ENCODE results near the gene WDR27.
"Not testable (repeated sequence)": the region's sequence is repeated elsewhere in the genome, so short reads cannot be mapped to it uniquely, and the experiment has no call there.

WDR27 gene

DNA sequence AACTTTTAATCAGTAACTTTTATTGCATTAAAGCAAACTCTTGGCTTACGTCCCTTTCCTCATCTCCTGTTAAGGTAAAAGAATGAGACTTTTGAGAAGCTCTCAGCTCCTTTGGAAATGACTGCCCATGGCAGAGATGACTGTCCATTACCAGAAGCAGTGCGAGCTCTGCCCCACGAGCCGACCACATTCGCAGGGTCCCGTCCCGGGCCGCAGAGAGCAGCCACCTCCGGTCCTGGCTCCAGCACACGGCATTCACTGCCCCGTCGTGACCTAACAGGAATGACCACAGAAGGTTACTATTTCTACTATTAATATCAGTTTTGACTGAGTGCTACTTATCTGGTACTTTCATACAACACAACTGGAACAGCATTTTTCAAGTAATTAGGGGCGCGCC, 63.4 kb downstream of the WDR27 start:
- DNase-seq: no peak

DNA sequence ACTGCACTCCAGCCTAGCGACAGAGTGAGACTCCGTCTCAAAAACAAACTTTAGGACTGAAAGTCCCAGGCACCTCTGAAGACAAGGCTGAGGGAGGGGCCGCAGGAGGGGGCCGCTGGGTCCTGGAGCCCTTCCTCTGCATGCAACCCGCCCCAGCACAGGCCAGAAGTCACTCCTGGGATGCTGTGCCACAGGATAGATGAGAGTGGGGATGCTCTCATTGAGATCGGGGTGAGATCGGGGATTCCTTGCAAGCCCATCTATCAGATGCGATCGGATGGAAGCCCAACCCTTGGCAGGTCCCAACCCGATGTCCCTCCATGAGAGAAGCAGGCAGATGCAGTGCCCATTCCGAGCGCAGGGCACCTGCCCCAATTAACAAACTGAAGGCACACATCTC, 66.5 kb downstream of the WDR27 start:
- no peak for DNase-seq

DNA sequence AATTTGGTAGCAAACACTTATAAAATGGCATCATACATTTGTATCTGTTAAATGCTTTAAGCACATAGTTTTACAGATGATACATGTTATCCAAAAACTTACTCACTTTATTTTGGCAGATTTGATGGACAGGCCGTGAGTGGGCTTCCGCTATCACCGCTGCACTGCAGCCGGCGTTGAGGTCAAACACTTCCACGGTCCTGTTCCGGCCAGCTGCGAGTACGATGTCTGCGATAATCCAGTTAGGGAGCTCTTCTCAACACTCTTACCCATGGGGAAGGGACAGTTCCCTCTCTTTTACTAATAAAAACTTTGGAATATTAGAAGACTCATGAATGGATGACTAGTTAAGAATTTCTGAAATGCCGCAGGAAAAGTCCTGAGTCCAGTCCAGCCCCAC, 69.0 kb downstream of the WDR27 start:
- no peak for DNase-seq

DNA sequence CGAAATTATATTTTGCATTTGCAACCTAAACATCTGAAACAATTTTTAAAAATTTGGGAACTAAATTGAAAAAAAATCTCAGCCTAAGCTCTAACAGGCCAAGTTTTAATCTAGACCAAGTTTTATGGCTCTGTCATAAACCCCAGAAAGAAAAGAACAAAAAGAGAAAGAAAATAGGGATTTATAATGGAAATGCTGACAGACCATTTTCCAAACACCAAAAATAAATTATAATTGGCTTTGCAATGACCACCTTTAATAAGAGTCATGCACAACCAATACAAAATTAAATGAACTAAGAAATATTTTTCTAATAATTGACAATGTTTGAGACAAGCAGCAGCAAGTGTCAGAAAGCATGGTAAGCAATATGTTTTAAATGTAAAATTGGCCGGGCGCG, 72.6 kb downstream of the WDR27 start:
- DNase-seq: no peak

DNA sequence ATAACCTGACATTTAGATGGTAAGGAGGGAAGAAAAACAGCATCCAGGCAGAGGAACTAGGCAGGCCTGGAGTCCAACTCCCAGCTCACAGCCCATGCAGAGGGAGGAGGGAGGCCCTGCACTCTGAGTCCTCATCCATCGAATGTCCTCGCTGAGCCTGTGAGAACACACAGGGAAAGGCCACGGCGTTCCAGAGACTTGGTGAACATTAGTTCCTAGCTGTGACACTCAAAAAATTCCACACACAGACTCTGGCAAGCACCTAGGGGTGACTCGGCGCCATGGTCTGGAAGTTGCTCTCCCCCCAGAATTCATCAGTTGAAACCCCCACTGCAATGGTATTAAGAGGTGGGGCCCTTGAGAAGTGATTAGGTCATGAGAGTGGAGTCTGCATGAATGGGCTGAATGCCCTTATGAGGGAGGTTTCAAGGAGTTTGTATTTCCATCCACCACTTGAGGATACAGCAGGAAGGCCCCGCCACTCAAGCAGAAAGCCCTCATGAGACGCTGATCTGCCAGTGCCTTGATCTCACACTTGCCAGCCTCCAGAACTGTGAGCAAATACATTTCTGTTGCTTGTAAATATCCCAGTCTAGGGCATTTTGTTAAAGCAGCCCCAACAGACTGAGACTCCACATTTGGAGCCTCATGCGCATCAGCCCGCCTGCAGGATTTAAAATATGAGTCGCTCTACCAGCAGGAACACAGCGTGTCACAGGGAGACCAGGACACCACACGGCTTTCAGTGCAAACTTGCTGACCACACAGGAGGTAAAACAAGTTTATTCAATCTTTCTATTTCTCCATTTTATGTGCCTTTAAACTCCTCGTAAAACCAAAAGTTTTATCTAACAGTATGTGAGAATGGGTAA, 73.9 kb downstream of the WDR27 start:
- no peak for DNase-seq

DNA sequence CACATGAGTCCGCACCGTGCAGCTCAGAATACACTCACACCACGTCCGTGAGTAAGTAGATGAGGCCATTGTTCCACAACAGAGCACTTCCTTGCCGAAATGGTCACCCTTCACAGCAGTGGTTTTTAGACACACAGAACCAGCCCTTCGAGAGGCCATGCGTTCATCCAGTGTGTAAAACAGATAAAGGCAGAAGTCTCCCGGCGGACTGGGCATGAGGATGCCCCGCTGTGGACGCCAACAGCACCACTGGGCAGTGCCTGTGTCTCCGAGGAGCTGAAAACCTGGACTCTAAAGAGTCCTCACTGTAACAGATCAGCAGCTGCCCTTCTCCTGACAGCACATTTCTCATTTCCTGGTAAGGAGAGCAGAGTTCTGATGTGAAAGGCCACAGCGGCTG, 75.2 kb downstream of the WDR27 start:
- DNase-seq: no peak

DNA sequence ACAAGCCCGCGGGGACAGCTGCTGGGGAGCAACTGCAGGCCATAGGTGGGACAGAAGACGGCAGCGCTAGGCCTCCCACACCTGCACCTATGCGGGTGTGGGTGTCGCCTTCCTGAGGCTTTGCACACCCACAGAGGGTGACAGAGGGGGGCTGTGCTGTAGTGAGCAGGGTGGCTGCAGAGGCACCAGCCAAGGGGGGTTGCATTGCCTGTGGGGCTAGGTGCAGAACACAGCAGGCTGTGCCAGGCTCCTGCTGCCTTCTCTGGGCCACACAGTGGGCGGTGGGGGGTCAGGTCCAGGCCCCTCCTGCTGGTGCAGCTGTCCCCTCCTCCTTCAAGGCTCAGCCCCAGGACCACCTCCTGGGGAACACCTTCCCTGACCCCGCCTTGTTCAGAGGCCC, 75.7 kb downstream of the WDR27 start:
- no peak for DNase-seq

DNA sequence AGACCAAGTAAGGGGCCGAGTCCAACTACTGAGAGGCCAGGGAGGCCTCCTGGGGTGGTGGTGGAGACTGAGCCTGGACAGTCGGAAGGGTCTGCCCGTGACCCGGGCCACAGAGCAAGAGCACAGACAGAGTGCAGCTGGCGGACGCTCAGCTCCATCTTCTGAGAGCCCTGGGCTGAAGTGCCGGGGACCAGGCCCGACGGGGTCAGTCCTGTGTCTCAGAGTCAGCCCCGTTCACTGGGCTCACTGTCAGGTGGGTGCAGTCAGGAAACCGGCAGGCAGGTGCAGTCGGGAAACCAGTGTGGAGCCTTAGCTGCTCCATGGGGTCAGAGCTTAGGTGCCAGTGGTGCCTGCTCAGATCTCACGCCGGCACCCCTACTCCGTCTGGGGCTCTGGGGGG, 76.5 kb downstream of the WDR27 start:
- DNase-seq: no peak

DNA sequence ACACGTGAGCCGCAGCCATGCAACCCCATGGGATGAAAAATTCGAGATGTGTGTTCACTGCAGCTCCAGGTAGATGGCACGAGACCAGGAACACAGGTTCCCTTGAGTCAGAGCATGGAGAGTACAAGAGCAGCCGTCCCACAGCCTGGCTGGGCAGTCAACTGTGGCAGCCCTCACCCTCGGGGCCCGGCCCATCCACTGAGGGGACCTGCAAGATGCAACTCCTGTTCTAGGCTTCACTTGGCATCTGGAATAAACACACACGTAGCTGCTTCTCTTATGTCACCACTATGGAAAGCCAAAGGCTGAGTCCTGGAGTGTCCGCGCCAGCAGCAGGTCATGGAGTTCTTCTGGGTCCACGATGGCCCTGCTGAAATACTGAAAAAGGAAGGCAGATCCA, 77.0 kb downstream of the WDR27 start:
- DNase-seq: no peak

DNA sequence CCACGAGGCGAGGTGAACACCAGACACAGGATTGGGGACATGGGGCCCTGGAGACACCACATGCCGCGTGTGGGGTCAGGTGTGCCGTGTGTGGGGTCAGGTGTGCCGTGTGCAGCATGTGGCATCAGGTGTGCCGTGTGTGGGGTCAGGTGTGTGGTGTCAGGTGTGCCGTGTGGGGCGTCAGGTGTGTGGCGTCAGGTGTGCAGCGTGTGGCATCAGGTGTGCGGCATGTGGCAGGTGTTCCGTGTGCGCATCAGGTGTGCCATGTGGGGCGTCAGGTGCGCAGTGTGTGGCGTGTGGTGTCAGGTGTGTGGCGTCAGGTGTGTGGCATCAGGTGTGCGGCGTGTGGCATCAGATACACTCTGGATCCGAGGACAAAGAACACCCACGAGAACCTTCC, 77.9 kb downstream of the WDR27 start:
- no peak for DNase-seq

DNA sequence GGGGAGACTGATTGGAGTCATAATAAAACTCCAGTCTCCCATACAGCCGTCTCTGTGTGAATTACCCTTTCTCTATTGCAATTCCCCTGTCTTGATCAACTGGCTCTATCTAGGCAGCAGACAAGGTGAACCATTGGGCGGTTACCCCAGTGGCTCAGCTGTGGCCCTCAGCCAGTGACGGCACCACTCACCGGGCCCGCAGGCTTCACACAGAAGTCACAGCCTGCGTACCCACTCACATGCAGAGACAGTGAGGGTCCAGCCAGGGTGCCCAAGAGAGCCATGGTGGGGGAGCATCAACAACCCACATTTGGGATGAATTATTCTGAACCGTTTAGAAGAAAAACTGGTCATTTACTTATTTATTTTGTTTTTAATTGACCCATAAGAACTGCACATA, 78.5 kb downstream of the WDR27 start:
- no peak for DNase-seq

DNA sequence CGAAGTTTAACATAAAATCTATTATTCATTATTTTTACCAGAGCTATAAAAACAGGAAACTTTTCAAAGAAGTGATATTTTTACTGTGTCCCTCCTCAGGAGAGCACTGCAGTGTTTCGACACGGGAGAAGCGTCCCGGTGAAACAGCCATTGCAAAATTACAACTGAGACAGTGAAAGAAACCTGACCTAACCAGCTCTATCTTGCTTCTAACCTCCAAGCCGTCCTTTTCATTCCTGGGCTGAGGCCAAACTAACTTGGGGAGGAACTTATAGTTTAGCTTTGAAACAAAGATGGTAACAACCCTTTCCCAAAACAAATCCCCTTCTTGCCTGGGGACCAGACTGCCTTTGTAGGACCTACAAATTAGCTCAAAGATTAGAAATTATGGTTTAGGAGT, 79.2 kb downstream of the WDR27 start:
- no peak for DNase-seq

DNA sequence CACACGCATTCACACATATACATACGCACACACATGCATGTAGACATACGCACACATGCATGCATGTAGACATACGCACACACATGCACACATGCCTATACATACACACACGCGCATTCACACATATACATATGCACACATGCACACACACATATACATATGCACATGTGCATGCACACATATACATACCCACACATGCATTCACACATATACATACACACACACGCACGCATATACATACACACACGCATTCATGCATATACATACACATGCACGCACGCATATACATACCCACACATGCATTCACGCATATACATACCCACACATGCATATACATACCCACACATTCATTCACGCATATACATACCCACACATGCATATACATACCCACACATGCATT, 80.5 kb downstream of the WDR27 start:
- DNase-seq: no peak

DNA sequence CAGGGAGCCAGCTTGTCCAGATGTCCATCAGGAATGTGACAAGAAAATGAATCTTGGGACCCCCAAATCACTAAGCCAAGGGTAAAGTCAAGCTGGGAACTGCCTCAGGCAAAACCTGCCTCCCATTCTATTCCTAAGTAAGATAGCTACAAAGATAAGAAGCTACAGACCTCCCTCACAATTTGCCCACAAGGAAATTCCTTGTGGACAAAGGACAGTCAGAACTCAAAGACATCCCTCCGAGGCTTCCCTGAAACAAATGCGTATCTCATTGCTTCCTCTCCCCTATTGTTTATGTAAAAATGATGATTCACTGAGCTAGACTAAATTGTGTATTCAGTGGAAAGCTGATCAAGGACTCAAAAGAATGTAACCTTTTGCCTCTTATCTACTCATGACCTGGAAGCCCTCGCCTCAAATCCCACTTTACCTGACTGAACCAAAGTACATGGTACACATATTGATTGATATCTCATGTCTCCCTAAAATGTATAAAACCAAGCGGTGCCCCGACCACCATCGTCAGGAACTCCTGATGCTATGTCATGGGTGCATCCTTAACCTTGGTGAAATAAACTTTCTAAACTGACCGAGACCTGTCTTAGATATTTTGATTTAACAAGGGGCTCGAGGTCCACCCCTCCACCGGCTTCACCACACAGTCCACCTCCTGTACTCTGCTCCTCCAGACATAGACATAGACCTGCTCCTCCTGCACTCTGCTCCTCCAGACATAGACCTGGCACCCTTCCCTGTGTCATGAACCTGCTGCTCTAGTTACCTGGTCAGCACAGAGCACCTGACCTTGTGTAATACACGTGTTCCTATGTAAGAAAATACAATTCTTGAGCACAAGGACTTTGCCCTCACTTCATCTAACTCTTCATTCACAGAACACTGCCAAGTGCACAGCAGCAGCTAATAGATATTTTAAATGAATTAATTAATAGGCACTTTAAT, 81.4 kb downstream of the WDR27 start:
- no peak for DNase-seq

DNA sequence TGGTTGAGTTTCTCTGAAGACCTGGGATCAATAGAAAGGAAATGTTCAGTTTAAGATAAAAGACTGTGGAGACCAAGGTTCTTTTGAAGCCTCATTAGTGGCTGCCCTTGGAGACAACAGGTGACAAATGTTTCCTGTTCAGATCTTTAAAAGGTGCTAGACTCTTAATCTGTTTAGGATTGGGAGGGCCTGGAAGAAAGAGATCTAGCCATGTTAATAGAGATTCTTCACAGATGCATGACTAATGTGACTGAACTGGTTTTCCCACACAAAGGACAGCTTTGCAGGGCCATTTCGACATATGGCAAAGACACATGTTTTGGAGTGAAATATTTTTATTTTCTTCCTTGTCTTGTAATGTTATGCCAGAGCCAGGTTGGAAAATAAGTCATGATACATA, 82.2 kb downstream of the WDR27 start:
- no peak for DNase-seq

DNA sequence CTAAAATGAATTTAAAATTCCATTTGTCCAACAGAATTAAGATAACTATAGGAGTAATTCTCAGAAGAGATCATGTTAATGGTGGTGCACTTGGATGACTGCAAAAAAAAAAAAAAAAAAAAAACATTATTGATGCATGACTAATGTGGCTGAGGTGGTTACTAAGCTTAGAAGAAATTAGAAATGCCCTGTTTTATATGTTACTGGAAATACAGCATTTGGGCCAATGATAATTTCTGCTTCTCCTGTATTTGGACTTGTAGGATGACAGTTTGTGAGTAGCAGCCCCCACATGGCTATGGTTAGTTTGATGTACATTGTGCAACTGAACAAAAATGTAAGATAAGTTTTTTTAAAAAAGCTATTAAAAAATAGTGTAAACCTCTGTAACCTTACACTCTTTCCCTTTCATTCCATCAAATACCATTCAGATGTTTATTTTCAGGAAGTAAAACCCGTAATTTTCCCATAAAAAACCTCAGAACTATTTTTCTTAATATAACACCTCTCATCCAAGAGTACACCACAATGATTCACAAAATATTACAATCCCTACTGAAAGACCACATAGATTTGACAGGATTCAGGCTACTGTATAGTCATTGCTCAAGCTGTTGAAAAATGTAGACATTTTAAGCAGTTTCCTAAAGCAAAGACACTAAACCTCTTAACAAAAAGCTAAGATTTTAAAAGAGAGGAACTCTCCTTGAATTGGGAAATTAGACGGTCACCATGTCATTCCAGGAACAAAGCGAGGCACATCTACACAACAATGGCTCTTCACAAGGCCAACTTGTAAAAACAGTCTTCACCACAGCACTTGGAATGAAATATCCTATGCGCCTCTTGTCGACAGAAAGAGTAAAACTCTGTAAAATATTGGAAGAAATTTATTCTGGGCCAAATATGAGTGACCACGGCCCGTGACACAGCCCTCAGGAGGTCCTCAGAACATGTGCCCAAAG, 83.0 kb downstream of the WDR27 start:
- no peak for DNase-seq

DNA sequence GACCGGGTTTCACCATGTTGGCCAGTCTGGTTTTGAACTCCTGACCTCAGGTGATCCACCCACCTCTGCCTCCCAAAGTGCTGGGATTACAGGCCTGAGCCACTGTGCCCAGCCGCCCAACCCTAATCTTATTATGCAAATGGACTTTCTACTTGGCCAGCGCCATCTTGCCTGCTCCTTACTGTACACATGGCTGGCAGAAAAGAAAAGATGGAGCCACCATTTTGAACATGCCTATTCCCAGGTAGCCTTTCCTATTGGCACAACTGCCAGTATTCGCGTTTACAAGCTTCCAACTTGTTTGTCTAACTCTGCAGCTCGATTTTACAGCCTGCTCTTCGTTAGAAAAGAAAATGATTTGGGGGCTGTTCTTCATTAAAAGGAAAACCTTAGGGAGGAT, 84.3 kb downstream of the WDR27 start:
- DNase-seq: no peak

DNA sequence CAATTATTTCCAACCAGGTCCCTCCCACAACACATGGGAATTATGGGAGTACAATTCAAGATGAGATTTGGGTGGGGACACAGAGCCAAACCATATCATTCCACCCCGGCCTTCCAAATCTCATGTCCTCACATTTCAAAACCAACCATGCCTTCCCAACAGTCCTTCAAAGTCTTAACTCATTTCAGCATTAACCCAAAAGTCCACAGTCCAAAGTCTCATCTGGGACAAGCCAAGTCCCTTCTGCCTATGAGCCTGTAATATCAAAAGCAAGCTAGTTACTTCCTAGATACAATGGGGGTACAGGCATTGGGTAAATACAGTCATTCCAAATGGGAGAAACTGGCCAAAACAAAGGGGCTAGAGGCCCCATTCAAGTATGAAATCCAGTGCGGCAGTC, 93.2 kb downstream of the WDR27 start:
- DNase-seq: not testable (repeated sequence)

DNA sequence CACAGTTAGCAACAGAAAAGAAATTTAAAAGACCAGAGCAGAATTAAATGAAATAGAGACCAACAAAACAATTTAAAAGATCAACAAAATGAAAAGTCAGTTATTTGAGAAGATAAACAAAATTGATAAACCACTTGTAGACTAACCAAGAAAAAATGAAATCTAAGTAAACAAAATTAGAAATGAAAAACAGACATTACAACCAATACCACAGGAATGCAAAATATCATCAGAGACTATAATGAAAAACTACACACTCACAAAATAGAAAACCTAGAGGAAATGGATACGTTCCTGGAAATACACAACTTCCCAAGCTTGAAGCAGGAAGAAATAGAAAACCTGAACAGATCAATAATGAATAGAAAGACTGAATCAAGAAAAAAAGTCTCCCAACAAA, 97.8 kb downstream of the WDR27 start:
- no peak for DNase-seq

DNA sequence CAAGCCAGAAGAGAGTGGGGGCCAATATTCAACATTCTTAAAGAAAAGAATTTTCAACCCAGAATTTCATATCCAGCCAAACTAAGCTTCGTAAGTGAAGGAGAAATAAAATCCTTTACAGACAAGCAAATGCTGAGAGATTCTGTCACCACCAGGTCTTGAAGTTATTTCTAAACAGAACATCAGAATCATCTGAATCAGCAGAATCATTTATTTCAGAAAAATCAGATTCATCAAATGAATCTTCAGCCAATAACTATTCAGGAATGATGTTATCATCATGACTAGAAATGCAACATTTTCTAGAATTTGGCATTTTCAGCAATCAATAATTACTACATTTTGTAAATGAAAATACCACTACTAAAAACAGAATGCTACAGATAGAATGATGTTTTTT, 100.7 kb downstream of the WDR27 start:
- not testable (repeated sequence) for DNase-seq

DNA sequence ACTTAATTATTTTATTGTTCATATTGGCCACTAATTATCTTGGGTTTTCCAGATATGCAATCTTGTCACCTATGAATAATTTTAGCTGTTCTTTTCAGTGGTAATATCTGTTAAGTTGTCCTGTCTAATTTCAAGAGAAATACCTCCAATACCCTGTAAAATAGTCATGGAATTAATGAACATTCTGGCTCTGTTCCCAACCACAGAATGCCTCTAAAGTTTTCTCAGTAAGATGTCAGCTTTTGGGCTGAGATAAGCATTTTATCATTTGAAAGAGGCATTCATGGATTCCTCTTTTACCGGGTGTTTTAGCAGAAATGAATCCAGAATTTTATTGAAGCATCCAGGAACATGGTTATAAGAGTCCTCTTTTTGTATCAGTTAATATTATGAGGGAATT, 109.3 kb downstream of the WDR27 start:
- DNase-seq: no peak

DNA sequence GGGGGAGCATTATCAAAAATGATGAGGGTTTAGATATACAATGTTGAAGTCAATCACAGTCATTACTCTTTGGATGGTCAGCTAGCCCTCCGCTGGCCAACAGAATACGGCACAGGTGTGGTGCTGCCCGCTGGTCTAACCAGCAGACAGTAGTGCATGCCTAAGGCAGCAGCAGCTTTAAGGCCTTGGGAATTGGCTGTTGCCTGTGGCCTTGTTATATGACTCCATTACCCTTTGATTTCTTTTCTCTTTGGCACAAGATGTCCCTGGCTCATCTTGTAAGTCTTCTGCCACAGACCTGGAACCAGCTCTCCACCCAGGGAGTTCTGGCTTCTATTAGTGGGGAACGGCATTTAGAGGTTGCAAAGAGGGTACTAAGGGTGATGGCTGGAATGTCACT, 110.2 kb downstream of the WDR27 start:
- DNase-seq: no peak

DNA sequence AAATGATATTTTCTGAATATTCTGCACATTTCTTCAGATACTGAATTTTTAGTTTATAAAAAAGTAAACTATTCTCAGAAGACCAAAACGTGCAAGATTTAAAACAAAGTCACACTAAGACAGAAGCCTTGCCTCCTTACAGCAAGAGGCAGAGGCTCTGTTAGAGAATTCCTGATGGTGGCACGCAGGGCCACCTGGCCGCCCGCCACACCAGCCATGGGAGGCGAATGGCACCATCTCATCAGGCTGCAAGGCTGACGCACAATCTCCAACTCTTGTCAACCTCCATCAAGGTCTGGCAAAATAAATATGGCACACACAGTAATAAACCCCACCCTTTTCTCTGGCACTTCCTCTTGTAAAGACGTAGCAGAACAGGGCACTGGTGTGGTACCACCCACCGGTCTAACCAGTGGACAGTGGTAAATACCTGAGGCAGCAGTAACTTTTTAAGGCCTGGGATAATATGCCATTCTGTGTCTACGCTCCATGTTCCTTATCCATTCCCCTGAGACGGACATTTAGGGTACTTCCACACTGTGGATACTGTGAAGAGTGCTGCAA, 111.4 kb downstream of the WDR27 start:
- DNase-seq: no peak

Measured in 8988T (cell line).